NCI-H345 treated with DMSO at 0.1 percent for 48 hours (cell line): ENCODE results near the gene CFHR2.
"Not testable (repeated sequence)": the region's sequence is repeated elsewhere in the genome, so short reads cannot be mapped to it uniquely, and the experiment has no call there.

Source experiments
- DNase-seq: peaks from one replicate; lab custom pipeline; 2025; ENCODE audit not compliant: unreplicated experiment; lab: John Stamatoyannopoulos, UW

CFHR2 gene

DNA sequence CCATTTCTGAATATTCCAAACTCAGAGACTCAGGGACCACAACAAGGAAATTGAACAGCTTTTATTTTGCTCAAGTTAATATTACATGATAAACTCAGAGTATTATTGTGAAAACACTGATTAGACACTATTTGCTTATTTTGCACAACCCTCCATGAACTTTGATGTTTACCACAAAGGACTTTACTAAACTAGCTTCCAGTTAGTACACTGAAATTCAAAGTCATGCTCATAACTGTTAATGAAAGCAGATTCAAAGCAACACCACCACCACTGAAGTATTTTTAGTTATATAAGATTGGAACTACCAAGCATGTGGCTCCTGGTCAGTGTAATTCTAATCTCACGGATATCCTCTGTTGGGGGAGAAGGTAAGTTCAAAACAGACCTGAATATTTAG, at the start of gene CFHR2:
TSS of gene CFHR2 (plus strand) at position 171 of the 400 bp plus-strand sequence. CDS start at position 314, 143 bp downstream.
- not testable (repeated sequence) for DNase-seq

DNA sequence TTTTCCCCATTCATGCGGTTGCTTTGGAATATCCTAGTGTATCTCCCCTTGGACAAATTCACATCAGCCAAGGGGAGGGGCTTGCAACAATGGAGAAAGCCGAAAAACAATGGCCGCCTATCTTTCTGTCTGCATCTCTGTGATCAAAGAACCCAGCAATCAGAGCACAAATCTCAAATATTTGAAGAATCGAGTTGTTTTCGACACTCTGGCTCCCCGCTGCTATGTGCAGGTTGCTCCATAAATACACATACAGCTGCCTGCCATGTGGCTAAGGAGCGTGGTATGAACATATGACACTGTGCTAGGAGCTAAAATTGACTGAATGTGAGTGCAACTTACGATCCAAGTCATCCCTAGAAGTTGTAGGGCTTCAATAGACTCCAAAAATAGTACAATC, 47.2 kb upstream of the CFHR2 start:
- DNase-seq: no peak

DNA sequence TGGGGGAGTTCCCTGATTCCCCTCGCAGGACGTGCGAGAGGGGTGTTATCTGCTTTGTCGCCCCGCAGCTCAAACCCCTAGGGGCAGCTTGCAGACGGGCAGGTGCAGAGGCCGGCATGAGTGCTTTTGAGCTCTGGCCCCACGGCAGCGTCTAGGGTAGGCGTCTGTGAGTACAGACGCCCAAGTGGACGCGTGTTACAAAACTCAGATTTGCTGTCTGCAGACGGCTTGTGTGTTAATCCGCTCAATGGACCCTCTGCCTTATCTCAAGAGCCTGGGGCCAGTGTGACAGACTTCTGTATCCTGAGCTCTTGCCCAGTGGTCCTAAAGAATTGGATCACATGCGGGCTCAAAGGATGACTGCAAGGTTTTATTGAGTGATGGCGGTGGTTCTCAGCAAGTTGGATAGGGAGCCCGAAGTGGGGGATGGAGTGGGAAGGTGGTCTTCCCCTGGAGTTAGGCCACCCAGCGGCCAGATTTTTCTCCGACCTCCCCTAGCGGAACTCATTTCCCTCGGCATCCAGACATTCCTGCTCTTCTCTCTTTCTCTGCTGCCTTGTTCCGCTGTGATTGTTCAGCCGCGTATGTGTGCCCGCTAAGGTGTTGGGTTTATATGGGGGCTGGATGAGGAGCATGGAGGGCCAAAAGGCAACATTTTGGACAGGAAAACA, 46.2 kb upstream of the CFHR2 start:
- no peak for DNase-seq

DNA sequence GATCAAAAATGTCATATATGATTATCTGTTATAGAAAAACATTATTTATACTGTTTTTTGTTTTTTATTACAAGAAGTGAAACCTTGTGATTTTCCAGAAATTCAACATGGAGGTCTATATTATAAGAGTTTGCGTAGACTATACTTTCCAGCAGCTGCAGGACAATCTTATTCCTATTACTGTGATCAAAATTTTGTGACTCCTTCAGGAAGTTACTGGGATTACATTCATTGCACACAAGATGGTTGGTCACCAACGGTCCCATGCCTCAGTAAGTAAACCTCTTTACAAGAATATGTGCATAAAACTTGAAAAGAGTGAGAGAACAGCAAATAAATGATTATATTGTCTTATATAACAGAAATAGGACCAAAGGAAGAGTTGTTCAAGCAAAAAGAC, 41.2 kb upstream of the CFHR2 start:
- DNase-seq: no peak

DNA sequence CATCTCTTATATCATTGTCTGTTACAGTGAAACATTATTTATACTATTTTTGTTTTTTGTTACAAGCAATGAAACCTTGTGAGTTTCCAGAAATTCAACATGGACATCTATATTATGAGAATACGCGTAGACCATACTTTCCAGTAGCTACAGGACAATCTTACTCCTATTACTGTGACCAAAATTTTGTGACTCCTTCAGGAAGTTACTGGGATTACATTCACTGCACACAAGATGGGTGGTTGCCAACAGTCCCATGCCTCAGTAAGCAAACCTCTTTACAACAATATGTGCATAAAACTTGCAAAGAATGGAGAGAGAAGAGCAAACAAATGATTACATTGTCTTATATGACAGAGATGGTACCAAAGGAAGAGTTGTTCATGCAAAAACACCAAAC, 33.3 kb upstream of the CFHR2 start:
- no peak for DNase-seq

DNA sequence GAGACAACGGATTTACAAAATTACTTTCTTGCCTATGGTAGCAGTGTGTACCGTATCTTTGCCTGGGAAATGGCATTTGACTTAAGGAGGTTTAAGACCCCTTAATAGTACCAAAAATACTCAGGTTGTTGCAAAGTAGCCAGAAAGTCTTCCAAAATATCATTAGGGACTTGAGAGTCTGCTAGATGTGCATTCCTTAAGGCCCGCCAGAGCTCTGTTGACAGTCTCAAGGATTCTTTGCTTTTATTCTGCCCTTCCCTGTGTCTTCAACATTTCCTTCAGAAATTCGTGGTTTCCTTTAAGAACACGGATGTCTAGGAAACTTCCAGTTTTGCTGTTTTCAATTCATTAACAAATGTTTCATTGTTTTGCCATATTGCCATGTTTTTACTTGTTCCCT, 31.3 kb upstream of the CFHR2 start:
- not testable (repeated sequence) for DNase-seq

DNA sequence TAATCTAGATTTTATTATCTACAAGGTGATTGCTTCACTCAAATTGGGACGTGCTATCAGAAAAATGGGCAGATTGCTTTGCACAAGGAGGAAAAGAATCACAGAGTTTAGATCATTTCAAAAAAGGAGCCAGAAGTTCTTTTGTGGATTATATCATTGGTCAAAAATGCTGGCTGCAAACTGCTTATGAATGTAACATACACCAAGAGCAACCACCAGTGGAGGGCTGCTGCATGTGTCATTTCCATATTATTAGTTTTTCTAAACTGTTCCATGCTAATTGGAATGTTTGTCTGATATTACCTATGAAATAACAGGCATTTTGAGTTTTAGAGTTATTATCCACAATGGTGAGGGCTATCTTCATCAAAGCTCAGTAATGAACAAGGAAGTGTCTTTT, 16.7 kb upstream of the CFHR2 start:
- DNase-seq: not testable (repeated sequence)

DNA sequence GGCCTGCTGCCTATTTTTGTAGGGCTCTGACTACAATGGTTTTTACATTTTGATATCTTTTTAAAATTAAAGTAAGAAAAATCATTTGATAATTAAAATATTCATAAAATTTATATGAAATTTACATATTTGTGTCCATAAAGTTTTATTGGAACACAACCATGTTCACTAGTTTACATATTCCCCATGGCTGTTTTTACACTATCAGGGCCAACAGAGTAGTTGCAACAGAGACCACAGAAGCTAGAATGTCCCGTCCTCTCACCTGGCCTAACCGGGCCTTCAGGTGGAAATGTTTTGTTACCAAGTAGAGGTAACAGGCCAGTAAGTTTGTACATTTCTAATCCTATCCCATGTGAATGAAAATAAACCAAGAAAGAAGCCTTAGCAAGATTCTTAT, 10.7 kb upstream of the CFHR2 start:
- DNase-seq: not testable (repeated sequence)

DNA sequence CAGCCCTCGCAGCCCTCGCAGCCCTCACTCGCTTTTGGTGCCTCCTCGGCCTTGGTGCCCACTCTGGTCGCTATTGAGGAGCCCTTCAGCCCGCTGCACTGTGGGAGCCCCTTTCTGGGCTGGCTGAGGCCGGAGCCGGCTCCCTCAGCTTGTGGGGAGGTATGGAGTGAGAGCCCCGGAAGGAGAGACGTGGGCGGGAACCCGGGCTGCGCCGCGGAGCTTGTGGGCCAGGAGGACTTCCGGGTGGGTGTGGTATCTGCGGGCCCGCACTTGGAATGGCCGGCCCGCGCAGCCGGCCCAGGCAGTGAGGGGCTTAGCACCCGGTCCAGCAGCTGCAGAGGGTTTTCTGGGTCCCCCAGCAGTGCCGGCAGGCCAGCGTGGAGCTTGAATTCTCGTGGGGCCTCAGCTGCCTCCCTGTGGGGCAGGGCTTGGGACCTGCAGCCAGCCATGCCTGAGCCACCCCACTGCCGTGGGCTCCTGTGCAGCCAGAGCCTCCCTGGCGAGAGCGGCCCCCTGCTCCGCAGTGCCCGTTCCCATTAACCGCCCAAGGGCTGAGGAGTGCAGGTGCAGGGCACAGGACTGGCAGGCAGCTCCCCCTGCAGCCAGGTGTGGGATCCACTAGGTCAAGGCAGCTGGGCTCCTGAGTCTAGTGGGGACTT, 9.9 kb upstream of the CFHR2 start:
- no peak for DNase-seq

DNA sequence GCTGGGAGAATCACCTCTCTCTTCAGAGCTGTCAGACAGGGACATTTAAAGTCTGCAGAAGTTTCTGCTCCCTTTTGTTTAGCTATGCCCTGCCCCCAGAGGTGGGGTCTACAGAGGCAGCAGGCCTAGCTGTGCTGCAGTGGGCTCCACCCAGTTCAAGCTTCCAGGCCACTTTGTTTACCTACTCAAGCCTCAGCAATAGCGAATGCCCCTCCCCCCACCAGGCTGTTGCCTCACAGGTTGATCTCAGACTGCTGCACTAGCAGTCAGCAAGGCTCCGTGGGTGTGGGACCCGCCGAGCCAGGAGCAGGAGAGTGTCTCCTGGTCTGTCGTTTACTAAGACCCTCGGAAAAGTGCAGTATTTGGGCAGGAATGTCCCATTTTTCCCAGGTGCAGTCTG, 2.1 kb upstream of the CFHR2 start:
- DNase-seq: not testable (repeated sequence)

DNA sequence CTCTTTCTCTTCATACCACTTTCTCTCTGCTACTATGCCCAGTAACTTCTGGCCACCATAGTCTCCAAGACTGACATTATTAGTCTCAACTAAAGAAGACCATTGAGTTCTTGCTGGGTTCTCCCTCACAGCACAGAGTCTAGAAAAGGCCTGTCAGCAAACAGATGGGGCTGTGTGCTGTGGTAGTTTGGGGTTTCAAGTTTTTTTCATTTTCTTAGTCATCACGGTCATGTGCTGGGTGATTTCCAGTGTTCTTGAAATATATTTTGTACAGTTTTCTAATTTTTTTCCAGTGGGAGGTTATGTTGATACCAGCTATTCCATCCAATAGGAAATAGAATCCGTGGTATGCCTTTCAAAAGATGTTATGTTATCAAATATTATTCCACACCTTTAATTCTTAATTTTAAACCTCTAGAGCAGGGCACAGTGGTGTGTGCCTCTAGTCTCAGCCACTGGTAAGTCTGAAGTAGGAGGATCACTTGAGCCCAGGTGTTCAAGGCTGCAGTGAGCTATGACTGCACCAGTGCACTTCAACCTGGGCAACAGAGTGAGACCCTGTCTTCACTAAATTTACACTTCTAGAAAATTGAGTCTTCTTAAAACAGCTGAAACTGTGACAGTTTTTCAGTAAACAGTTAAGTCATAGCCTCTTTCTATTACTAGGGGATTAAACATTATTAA, 8.3 kb downstream of the CFHR2 start:
- DNase-seq: no peak

DNA sequence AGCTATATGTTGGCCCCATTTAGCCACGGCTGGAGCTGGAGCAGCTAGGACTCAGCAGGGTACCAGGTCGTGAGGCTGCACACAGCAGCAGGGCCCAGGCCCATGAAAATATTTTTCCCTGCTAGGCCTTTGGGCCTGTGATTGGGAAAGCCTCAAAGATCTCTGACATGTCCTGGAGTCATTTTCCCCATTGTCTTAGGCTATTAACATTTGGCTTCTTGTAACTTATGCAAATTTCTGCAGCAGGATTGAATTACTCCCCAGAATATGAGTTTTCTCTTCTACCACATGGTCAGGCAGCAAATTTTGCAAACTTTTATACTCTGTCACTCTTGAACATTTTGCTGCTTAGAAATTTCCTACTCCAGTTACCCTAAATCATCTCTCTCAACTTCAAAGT, 11.2 kb downstream of the CFHR2 start:
- no peak for DNase-seq

DNA sequence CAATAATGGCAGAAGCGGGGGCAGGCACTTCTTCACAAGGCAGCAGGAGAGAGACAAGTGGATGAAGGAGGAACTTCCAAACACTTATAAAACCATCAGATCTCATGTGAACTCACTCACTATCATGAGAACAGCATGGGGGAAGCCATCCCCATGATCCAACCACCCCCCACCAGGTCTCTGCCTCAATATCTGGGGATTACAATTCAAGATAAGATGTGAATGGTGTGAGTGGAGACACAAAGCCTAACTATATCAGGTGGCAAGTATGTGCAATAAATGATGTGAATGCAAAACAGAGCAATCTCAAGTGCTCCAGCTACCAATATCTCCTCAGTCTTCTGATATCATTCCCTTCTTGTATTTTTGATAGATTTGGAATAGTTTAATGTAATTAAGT, 12.4 kb downstream of the CFHR2 start:
- DNase-seq: no peak

DNA sequence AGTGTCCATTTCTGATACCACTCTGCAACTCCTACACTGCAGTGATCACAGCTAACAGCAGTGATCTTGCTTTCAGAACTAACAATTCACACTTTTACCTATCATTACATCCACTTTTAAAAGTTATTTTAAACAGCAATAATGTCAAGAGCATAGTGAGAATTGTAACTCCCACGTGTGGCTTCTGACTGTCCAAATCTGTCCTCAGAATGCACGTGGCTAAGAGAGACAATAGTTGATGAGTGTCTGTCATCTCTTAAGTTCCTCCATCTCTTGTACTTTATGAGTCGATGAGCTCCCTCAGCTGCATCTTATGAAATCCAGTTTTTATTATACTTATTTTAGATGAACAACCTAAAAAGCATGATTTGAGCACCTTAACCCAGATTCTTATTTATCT, 17.3 kb downstream of the CFHR2 start:
- no peak for DNase-seq

DNA sequence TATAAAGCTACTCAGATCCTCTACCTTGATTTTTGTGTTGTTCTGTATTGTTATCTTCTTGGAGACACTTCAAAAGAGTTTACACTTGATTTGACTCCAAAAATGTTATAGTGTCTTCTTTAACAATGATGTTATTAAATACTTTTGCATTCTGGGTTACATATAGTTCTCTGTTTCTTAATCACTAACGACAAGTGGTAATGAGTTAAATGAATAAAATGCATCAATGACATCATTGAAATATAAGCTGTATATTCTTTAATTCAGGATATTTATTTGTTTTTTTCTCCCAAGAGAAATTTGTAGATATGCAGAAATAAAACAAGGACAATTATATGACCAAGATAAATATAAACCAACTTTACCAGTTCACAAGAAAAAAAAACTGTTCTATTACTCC, 26.6 kb downstream of the CFHR2 start:
- DNase-seq: no peak

DNA sequence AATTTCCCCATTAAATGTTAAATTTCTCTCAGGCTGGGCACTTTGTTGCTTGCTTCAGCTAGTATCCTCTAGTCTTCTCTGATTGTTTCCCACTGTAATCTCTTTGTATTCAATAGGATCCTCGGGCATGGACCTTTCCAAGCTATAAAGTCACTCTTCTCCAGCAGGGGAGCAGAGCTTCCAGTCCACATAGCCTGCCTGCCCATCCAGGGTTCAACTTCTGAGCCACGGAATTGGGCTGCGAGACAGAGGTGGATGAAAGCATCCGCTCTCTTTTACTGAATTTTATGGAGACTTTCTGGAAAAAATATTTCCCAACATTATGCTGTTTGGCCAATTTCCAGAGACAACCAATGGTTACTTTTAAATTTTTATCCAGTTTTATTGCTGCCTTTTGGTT, 32.7 kb downstream of the CFHR2 start:
- DNase-seq: no peak

DNA sequence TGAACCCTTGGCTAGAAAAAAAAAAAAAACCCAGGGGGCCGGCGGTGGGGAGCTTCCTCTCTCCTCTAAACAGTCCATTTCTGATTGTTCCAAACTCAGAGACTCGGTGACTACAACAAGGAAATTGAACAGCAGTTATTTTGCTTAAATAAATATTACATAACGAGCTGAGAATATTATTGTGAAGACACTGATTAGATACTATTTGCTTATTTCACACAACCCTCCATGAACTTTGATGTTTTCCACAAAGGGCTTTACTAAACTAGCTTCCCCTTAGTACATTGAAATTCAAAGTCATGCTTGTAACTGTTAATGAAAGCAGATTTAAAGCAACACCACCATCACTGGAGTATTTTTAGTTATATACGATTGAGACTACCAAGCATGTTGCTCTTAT, 33.7 kb downstream of the CFHR2 start, which contains the start of gene CFHR5:
TSS of gene CFHR5 (plus strand) at position 279 of the 400 bp plus-strand sequence. CDS start at position 388, 109 bp downstream.
- no peak for DNase-seq

DNA sequence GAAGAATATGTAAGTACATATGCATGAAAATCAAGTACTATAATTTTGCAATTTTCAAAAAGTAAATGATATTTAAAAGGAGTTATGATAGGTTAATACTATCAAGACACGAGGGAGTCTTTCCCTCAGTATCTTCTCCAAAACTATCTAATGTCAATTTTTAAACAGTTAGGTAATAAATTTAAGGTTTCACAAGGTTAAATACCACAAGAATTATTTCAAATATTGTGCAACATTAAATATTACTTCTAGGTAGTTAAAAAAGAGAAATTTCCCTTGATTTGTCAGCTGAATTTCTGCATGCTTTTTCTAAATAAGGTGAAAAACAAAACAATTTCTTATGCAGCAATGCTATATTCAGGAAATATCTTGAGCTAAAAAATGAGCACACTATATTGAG, 37.3 kb downstream of the CFHR2 start:
- DNase-seq: no peak

DNA sequence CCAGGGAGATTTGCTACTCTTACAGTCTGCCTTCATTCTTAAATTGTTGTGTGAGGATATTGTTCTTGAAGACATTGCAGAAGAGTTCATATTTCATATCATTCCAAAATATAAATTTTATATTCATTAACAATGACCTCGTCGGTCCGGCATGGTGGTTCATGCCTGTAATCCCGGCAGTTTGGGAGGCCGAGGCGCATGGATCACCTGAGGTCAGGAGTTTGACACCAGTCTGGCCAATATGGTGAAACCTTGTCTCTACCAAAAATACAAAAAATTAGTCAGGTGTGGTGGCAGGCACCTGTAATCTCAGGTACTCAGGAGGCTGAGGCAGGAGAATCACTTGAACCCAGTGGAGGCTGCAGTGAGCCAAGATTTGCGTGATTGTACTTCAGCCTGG, 38.7 kb downstream of the CFHR2 start:
- DNase-seq: not testable (repeated sequence)

DNA sequence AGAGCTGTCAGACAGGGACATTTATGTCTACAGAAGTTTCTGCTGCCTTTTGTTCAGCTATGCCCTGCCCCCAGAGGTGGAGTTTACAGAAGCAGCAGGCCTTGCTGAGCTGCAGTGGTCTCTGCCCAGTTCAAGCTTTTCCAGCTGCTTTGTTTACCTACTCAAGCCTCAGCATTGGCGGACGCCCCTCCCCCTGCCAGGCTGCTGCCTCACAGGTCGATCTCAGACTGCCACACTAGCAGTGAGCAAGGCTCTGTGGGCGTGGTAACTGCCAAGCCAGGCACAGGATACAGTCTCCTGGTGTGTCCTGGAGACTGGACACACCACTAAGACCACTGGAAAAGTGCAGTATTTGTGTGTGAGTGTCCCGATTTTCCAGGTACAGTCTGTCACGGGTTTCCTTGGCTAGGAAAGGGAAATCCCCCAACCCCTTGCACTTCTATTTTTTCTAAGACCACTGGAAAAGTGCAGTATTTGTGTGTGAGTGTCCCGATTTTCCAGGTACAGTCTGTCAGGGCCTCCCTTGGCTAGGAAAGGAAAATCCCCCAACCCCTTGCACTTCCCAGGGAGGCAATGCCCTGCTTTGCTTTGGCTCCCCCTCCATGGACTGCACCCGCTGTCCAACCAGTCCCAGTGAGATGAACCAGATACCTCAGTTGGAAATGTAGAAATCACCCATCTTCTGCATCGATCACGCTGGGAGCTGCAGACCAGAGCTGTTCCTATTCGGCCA, 48.5 kb downstream of the CFHR2 start:
- peak; percentile 80 for DNase-seq

DNA sequence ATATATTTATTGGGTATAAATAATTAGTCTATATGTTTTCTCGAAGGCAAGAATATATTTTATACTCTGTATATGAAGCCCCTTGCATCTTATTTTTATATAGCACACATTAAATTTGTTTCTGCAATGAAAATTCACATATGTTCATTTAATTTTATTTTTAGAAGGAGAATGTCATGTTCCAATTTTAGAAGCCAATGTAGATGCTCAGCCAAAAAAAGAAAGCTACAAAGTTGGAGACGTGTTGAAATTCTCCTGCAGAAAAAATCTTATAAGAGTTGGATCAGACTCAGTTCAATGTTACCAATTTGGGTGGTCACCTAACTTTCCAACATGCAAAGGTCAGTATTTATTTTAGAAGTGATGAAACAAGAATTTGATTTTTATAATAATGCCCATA, 50.4 kb downstream of the CFHR2 start:
- DNase-seq: no peak

DNA sequence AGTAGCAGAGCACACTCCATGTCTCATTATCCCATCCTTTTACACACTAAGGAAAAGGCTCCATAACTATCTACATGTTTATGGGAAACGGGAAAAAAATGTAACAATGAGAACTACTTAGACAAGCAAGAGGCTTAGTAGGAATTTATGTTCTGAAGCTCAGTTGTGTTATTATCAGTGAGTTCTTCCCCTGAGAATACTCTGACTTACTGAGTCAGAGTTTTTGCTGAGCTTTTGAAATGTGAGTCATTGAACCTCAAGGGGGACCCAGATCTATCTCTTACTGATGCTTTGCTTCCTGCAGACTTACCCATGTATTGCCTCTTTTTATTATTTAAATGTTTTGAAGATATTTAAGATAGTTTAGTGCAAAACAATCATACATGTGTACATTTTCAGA, 53.9 kb downstream of the CFHR2 start:
- DNase-seq: no peak
